SK-N-SH (cell line): Measurements from ENCODE around the gene PRKCI. TPM values are rescaled to one million over a fixed set of nuclear protein-coding genes. Genes with fewer than 3 reads are reported as not detected.
"Not testable (repeated sequence)": the region's sequence is repeated elsewhere in the genome, so short reads cannot be mapped to it uniquely, and the experiment has no call there.

Source experiments
- CTCF ChIA-PET: fragments of 300-600, 350-600 bp; formaldehyde crosslinking; extraction: SDS; loops from one replicate; lab custom pipeline; 2021; lab: Yijun Ruan, JAX
- POLR2A ChIA-PET: fragments of 350-600 bp; sonication (Branson Sonifier 250); formaldehyde crosslinking; extraction: SDS; loops from one replicate; lab custom pipeline; 2020; ENCODE audit warnings: antibody characterized with exemption, inconsistent platforms; lab: Yijun Ruan, JAX
- DNase-seq: peaks from one replicate; pipeline ENCODE4 v3.0.0; 2012
- H2AFZ ChIP-seq: fragments of 200-600 bp; sonication (generic); 2 replicates; pipeline ENCODE4 v1.8.1; 2016; ENCODE audit warnings: antibody characterized with exemption, mild to moderate bottlenecking, low read depth
- H3F3A ChIP-seq: fragments of 200-600 bp; sonication (generic); replicated peaks from 2 replicates; pipeline ENCODE3; 2016; ENCODE audit warnings: antibody characterized with exemption, mild to moderate bottlenecking; ENCODE audit not compliant: insufficient read depth
- H3K27ac ChIP-seq, 2 experiments: fragments of 200-500 bp in 1 of 2; fragments of 200-600 bp in 1 of 2; sonication (Bioruptor generic) in 1 of 2; sonication (generic), shearing (Covaris generic) in 1 of 2; 2 replicates each; pipeline versions ENCODE4 v1.5.1 to v1.6.1; 2014 to 2016; ENCODE audit warnings: low read depth in 2 of 2, inconsistent platforms in 1 of 2, low read length in 1 of 2, mild to moderate bottlenecking in 1 of 2, mixed read lengths in 1 of 2
- H3K27me3 ChIP-seq: fragments of 200-600 bp; sonication (generic), shearing (Covaris generic); 2 replicates; pipeline ENCODE4 v1.6.1; 2016; ENCODE audit warnings: mixed run types; ENCODE audit not compliant: insufficient read depth
- H3K36me3 ChIP-seq, 2 experiments: fragments of 200-500 bp in 1 of 2; fragments of 200-600 bp in 1 of 2; sonication (Bioruptor generic) in 1 of 2; sonication (generic) in 1 of 2; replicated peaks in 1 of 2; 2 replicates each; pipeline versions ENCODE3 to v1.5.1; 2014 to 2016; ENCODE audit warnings: low read length in 1 of 2, mild to moderate bottlenecking in 1 of 2; ENCODE audit not compliant: insufficient read depth in 2 of 2, control insufficient read depth in 1 of 2
- H3K4me1 ChIP-seq, 2 experiments: fragments of 200-500 bp in 1 of 2; fragments of 200-600 bp in 1 of 2; sonication (Bioruptor generic) in 1 of 2; sonication (generic), shearing (Covaris generic) in 1 of 2; 2 replicates each; pipeline versions ENCODE4 v1.5.1 to v1.6.1; 2014 to 2016; ENCODE audit warnings: low read depth in 1 of 2, low read length in 1 of 2, mixed run types in 1 of 2; ENCODE audit not compliant: insufficient read depth in 2 of 2, control insufficient read depth in 1 of 2
- H3K4me2 ChIP-seq: fragments of 200-600 bp; sonication (generic), shearing (Covaris generic); 2 replicates; pipeline ENCODE4 v1.6.1; 2017; ENCODE audit warnings: mixed run types
- H3K4me3 ChIP-seq, 2 experiments: fragments of 200-500 bp in 1 of 2; fragments of 200-600 bp in 1 of 2; sonication (Bioruptor generic) in 1 of 2; sonication (generic), shearing (Covaris generic) in 1 of 2; 2 replicates each; pipeline versions ENCODE4 v1.5.1 to v1.8.1; 2014 to 2016; ENCODE audit warnings: low read depth in 2 of 2, inconsistent platforms in 1 of 2, low read length in 1 of 2, mild to moderate bottlenecking in 1 of 2, mixed read lengths in 1 of 2, moderate library complexity in 1 of 2
- H3K79me2 ChIP-seq: fragments of 200-600 bp; sonication (generic); 2 replicates; pipeline ENCODE4 v1.8.1; 2017; ENCODE audit warnings: mild to moderate bottlenecking; ENCODE audit not compliant: insufficient read depth
- H3K9ac ChIP-seq: fragments of 200-600 bp; sonication (generic); 2 replicates; pipeline ENCODE4 v1.6.1; 2017; ENCODE audit warnings: mixed run types
- H3K9me2 ChIP-seq: fragments of 200-600 bp; sonication (generic); 2 replicates; pipeline ENCODE4 v1.6.1; 2017; ENCODE audit warnings: mixed run types
- H3K9me3 ChIP-seq: fragments of 200-600 bp; sonication (generic); 2 replicates; pipeline ENCODE4 v1.6.1; 2017; ENCODE audit warnings: mixed run types, mild to moderate bottlenecking, moderate library complexity
- H4K20me1 ChIP-seq: fragments of 200-600 bp; sonication (generic); 2 replicates; pipeline ENCODE4 v1.6.1; 2017; ENCODE audit warnings: mild to moderate bottlenecking, mixed run types; ENCODE audit not compliant: insufficient read depth
- EP300 ChIP-seq, 2 experiments: IDR thresholded peaks; 2 replicates each; pipeline versions ENCODE4 v1.4.0 to v1.6.1; 2012; ENCODE audit warnings: borderline replicate concordance in 1 of 2, low read depth in 1 of 2, low read length in 1 of 2
- EZH2phosphoT487 ChIP-seq: fragments of 200-600 bp; sonication (generic); IDR thresholded peaks from 2 replicates; pipeline ENCODE4 v1.6.1; 2017; ENCODE audit warnings: low read depth, mixed run types, mild to moderate bottlenecking, antibody characterized with exemption, moderate library complexity, borderline replicate concordance
- FOSL2 ChIP-seq: IDR thresholded peaks from 2 replicates; pipeline ENCODE4 v1.4.0; 2012; ENCODE audit warnings: low read depth, mild to moderate bottlenecking, moderate library complexity, borderline replicate concordance
- FOXJ3 ChIP-seq: sonication (generic); formaldehyde crosslinking; IDR thresholded peaks from 2 replicates; pipeline ENCODE4 v1.5.1; 2020; ENCODE audit warnings: mild to moderate bottlenecking, missing genetic modification reagents
- GATA2 ChIP-seq: sonication (generic); formaldehyde crosslinking; IDR thresholded peaks from 2 replicates; pipeline ENCODE4 v1.5.0; 2020; ENCODE audit warnings: mild to moderate bottlenecking, missing genetic modification reagents
- IRF3 ChIP-seq: fragments of 150-350 bp; IDR thresholded peaks from 2 replicates; pipeline ENCODE4 v1.6.1; 2016; ENCODE audit warnings: mild to moderate bottlenecking, low read depth, low read length
- MAX ChIP-seq: IDR thresholded peaks from 2 replicates; pipeline ENCODE4 v1.4.0; 2012; ENCODE audit warnings: low read depth
- MEF2A ChIP-seq: IDR thresholded peaks from 2 replicates; pipeline ENCODE4 v1.4.0; 2012; ENCODE audit warnings: low read depth, borderline replicate concordance
- RCOR1 ChIP-seq: fragments of 150-350 bp; IDR thresholded peaks from 2 replicates; pipeline ENCODE4 v1.6.1; 2017; ENCODE audit warnings: antibody characterized with exemption, low read length
- RFX5 ChIP-seq: IDR thresholded peaks from 2 replicates; pipeline ENCODE4 v1.6.1; 2012; ENCODE audit warnings: mild to moderate bottlenecking, improper control_type of control experiment, low read length
- SIN3A ChIP-seq: IDR thresholded peaks from 2 replicates; pipeline ENCODE4 v1.6.1; 2012; ENCODE audit warnings: low read depth, mild to moderate bottlenecking, low read length, moderate library complexity, borderline replicate concordance
- SMC3 ChIP-seq: IDR thresholded peaks from 2 replicates; pipeline ENCODE4 v1.6.1; 2012; ENCODE audit warnings: low read depth, low read length, improper control_type of control experiment
- TCF12 ChIP-seq: IDR thresholded peaks from 2 replicates; pipeline ENCODE4 v1.4.0; 2012
- TEAD4 ChIP-seq: IDR thresholded peaks from 2 replicates; pipeline ENCODE4 v1.4.0; 2012; ENCODE audit warnings: mild to moderate bottlenecking, borderline replicate concordance; ENCODE audit not compliant: insufficient read depth
- WGBS: methylation state at CpG from one replicate; pipeline ENCODE4 v1.1.6; 2017; ENCODE audit warnings: low lambda C conversion rate; 5-methylcytosine and 5-hydroxymethylcytosine counted together
- polyA plus RNA-seq, 3 experiments: library from polyadenylated mRNA; depleted of rRNA; stranded (reverse); fragments of >200 nt; gene quantifications; 2 replicates each; pipeline ENCODE4 v1.2.3, GENCODE V29; 2012
- TF ChIP-seq, protein P1 (sequence below): IDR thresholded peaks from 2 replicates; pipeline ENCODE4 v1.4.0; 2012; ENCODE audit warnings: low read depth, borderline replicate concordance

The PRKCI gene
- polyA plus RNA-seq, 1 of the 3 experiments (the other 2 are of a cell fraction) = 10.1 TPM

GRCh38 chr3:170337420-170337819 lies 115.2 kb downstream of the PRKCI start:
- H3K36me3 ChIP-seq = no peaks in the 10 kb centered on the region
- no peaks in the 10 kb centered on the region for H3K9me2 ChIP-seq
- DNase-seq = no peak
- TF ChIP-seq RCOR1 (no peak), SIN3A (no peak), TCF12 (no peak), RFX5 (no peak), SMC3 (no peak), FOSL2 (no peak), GATA2 (CRISPR knock-in tag) (no peak), IRF3 (no peak), MAX (no peak), EP300 (IDR thresholded peaks at IDR 0.05; ENCODE audit: borderline replicate concordance in 1 of 2, low read depth in 1 of 2, low read length in 1 of 2) (no peak), EZH2phosphoT487 (no peak), TEAD4 (no peak), MEF2A (no peak)
- TF ChIP-seq, protein P1, sequence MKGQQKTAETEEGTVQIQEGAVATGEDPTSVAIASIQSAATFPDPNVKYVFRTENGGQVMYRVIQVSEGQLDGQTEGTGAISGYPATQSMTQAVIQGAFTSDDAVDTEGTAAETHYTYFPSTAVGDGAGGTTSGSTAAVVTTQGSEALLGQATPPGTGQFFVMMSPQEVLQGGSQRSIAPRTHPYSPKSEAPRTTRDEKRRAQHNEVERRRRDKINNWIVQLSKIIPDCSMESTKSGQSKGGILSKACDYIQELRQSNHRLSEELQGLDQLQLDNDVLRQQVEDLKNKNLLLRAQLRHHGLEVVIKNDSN = no peak
- WGBS = 20% methylated on average over 3 of the region's 3 CpGs
- peaks cover 0 to 2% of the 10 kb centered on the region in 2 experiments; a peak in 1 of 4 replicates for H3K4me1 ChIP-seq
- peaks cover 17% of the 10 kb centered on the region for H3K9me3 ChIP-seq
- ChIA-PET CTCF (no interaction called here), POLR2A (no interaction called here)
- H3K4me2 ChIP-seq = no peak overlapping the region
- no peak overlapping the region for H3K27ac ChIP-seq
- no peak overlapping the region for H2AFZ ChIP-seq
- no peaks in the 10 kb centered on the region for H3F3A ChIP-seq
- no peak overlapping the region for H3K9ac ChIP-seq
- H4K20me1 ChIP-seq = no peaks in the 10 kb centered on the region
- no peaks in the 10 kb centered on the region for H3K27me3 ChIP-seq
- H3K4me3 ChIP-seq = no peak overlapping the region
- H3K79me2 ChIP-seq = no peaks in the 10 kb centered on the region

GRCh38 chr3:170338690-170339340 lies 116.6 kb downstream of the PRKCI start:
- Histone ChIP-seq H3K9me3 (peaks cover 17% of the 10 kb centered on the region), H3K36me3 (no peaks in the 10 kb centered on the region), H2AFZ (no peak overlapping the region), H4K20me1 (no peaks in the 10 kb centered on the region), H3K4me2 (no peak overlapping the region), H3K9ac (no peak overlapping the region), H3F3A (no peaks in the 10 kb centered on the region), H3K27me3 (no peaks in the 10 kb centered on the region), H3K4me3 (no peak overlapping the region), H3K27ac (no peak overlapping the region), H3K9me2 (no peaks in the 10 kb centered on the region), H3K79me2 (no peaks in the 10 kb centered on the region), H3K4me1 (peaks cover 0 to 2% of the 10 kb centered on the region in 2 experiments; a peak in 1 of 4 replicates)
- 63% methylated on average over 1 of the region's 1 CpG for WGBS
- no peak for DNase-seq
- TF ChIP-seq FOXJ3 (CRISPR knock-in tag) = no peak
- ChIA-PET CTCF (no interaction called here), POLR2A (no interaction called here)

DNA sequence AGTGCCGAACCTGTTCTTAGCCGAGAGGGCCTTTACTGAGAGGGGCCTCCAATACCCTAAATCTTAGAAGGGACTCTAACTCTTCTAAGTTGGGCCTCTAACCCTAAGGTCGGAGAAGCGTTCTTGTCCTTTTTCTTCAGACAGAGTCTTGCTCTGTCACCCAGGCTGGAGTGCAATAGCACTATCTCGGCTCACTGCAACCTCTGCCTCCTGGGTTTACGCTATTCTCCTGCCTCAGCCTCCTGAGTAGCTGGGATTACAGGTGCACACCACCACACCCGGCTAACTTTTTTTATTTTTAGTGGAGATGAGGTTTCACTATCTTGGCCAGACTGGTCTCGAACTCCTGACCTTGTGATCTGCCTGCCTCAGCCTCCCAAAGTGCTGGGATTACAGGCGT lies 120.0 kb downstream of the PRKCI start:
- H3K4me1 ChIP-seq, H3F3A ChIP-seq, H3K36me3 ChIP-seq, H3K79me2 ChIP-seq, H3K27ac ChIP-seq, H2AFZ ChIP-seq, H3K4me2 ChIP-seq, CTCF ChIA-PET, H3K9ac ChIP-seq, H3K27me3 ChIP-seq, H3K4me3 ChIP-seq, DNase-seq, H3K9me2 ChIP-seq, POLR2A ChIA-PET, H4K20me1 ChIP-seq: not testable (repeated sequence)
- WGBS = 90% methylated on average over 9 of the region's 9 CpGs
- H3K9me3 ChIP-seq = peaks cover 16% of the 10 kb centered on the region

- DNase-seq, H4K20me1 ChIP-seq, H3K27me3 ChIP-seq, H3K9ac ChIP-seq, H3K9me2 ChIP-seq, POLR2A ChIA-PET, H3K9me3 ChIP-seq, H3F3A ChIP-seq, H3K36me3 ChIP-seq, H3K4me2 ChIP-seq, H3K79me2 ChIP-seq, H3K27ac ChIP-seq, CTCF ChIA-PET, H2AFZ ChIP-seq, H3K4me1 ChIP-seq, H3K4me3 ChIP-seq: not testable (repeated sequence)
- 61% methylated on average over 6 of the region's 6 CpGs for WGBS
These were observed 121.6 kb downstream of the PRKCI start for GRCh38 chr3:170343859-170344258.
